H9 (cell line): ENCODE measurements around the gene PTBP3. TPM values are rescaled to one million over a fixed set of nuclear protein-coding genes. Genes with fewer than 3 reads are reported as not detected.

ENCODE experiments used
- DNase-seq: peaks from one replicate; pipeline ENCODE4 v3.0.0-alpha.2; 2017
- H2AFZ ChIP-seq: one replicate; pipeline ENCODE4 v1.6.1; 2013; ENCODE audit warnings: mild to moderate bottlenecking, low read length, control low read depth, moderate library complexity
- H2AK5ac ChIP-seq: 2 replicates; pipeline ENCODE4 v1.6.1; 2013; ENCODE audit warnings: low read length, control low read depth, mixed read lengths; ENCODE audit not compliant: insufficient read length
- H2BK120ac ChIP-seq: one replicate; pipeline ENCODE4 v1.6.1; 2013; ENCODE audit warnings: low read depth, mild to moderate bottlenecking, low read length, control low read depth, inconsistent platforms; ENCODE audit not compliant: poor library complexity, severe bottlenecking
- H2BK12ac ChIP-seq: 2 replicates; pipeline ENCODE4 v1.6.1; 2013; ENCODE audit warnings: low read length, control low read depth, mixed read lengths, low read depth; ENCODE audit not compliant: insufficient read length
- H2BK15ac ChIP-seq: 2 replicates; pipeline ENCODE4 v1.6.1; 2013; ENCODE audit warnings: low read depth, low read length, control low read depth
- H2BK20ac ChIP-seq: one replicate; pipeline ENCODE4 v1.6.1; 2013; ENCODE audit warnings: low read depth, mild to moderate bottlenecking, low read length, control low read depth, inconsistent platforms; ENCODE audit not compliant: poor library complexity, severe bottlenecking
- H2BK5ac ChIP-seq: 2 replicates; pipeline ENCODE4 v1.6.1; 2013; ENCODE audit warnings: low read length, control low read depth, mixed read lengths; ENCODE audit not compliant: insufficient read length
- H3K14ac ChIP-seq: 2 replicates; pipeline ENCODE4 v1.6.1; 2013; ENCODE audit warnings: low read length, control low read depth; ENCODE audit not compliant: insufficient read depth
- H3K18ac ChIP-seq: 2 replicates; pipeline ENCODE4 v1.6.1; 2013; ENCODE audit warnings: low read depth, mild to moderate bottlenecking, mixed read lengths, low read length, control low read depth; ENCODE audit not compliant: insufficient read length
- H3K23ac ChIP-seq: 2 replicates; pipeline ENCODE4 v1.6.1; 2013; ENCODE audit warnings: low read length, control low read depth, mixed read lengths, low read depth; ENCODE audit not compliant: insufficient read length
- H3K23me2 ChIP-seq: 2 replicates; pipeline ENCODE4 v1.6.1; 2013; ENCODE audit warnings: low read depth, mild to moderate bottlenecking, mixed read lengths, low read length, control low read depth; ENCODE audit not compliant: insufficient read length, poor library complexity, severe bottlenecking
- H3K27ac ChIP-seq: 2 replicates; pipeline ENCODE4 v1.5.1; 2013; ENCODE audit warnings: low read length, control low read depth, mixed read lengths, low read depth; ENCODE audit not compliant: insufficient read length
- H3K27me3 ChIP-seq: 2 replicates; pipeline ENCODE4 v1.6.1; 2013; ENCODE audit warnings: low read length, control low read depth, inconsistent platforms; ENCODE audit not compliant: insufficient read depth
- H3K4ac ChIP-seq: 2 replicates; pipeline ENCODE4 v1.6.1; 2013; ENCODE audit warnings: low read depth, mild to moderate bottlenecking, control low read depth, inconsistent platforms, low read length, moderate library complexity
- H3K4me1 ChIP-seq: 2 replicates; pipeline ENCODE4 v1.6.1; 2013; ENCODE audit warnings: low read length, control low read depth, inconsistent platforms; ENCODE audit not compliant: insufficient read depth
- H3K4me2 ChIP-seq: 2 replicates; pipeline ENCODE4 v1.6.1; 2013; ENCODE audit warnings: low read length, control low read depth, mixed read lengths; ENCODE audit not compliant: insufficient read length, insufficient read depth
- H3K56ac ChIP-seq: 2 replicates; pipeline ENCODE4 v1.6.1; 2013; ENCODE audit warnings: low read depth, mild to moderate bottlenecking, mixed read lengths, low read length, control low read depth; ENCODE audit not compliant: insufficient read length
- H3K79me1 ChIP-seq: 2 replicates; pipeline ENCODE4 v1.6.1; 2013; ENCODE audit warnings: low read depth, mild to moderate bottlenecking, moderate library complexity, low read length, control low read depth, inconsistent platforms; ENCODE audit not compliant: insufficient read depth, poor library complexity, severe bottlenecking
- H3K79me2 ChIP-seq: 2 replicates; pipeline ENCODE4 v1.6.1; 2013; ENCODE audit warnings: low read length, control low read depth, inconsistent platforms; ENCODE audit not compliant: insufficient read depth
- H3K9ac ChIP-seq: 2 replicates; pipeline ENCODE4 v1.6.1; 2013; ENCODE audit warnings: low read length, control low read depth, mixed read lengths; ENCODE audit not compliant: insufficient read length; ENCODE audit errors: extremely low read depth
- H3K9me3 ChIP-seq: one replicate; pipeline ENCODE4 v1.6.1; 2013; ENCODE audit warnings: low read depth, low read length, inconsistent platforms; ENCODE audit not compliant: control insufficient read depth
- H3T11ph ChIP-seq: one replicate; pipeline ENCODE4 v1.6.1; 2013; ENCODE audit warnings: mild to moderate bottlenecking, low read length, control low read depth, inconsistent platforms
- H4K20me1 ChIP-seq: one replicate; pipeline ENCODE4 v1.6.1; 2013; ENCODE audit not compliant: control insufficient read depth, insufficient read length, insufficient read depth
- H4K5ac ChIP-seq: 2 replicates; pipeline ENCODE4 v1.6.1; 2013; ENCODE audit warnings: low read depth, mild to moderate bottlenecking, mixed read lengths, low read length, control low read depth; ENCODE audit not compliant: insufficient read length
- H4K8ac ChIP-seq: replicated peaks from 2 replicates; pipeline ENCODE4 v1.6.1; 2013; ENCODE audit warnings: low read length, control low read depth, mixed read lengths, low read depth; ENCODE audit not compliant: insufficient read length
- H4K91ac ChIP-seq: 2 replicates; pipeline ENCODE4 v1.6.1; 2013; ENCODE audit warnings: low read depth, mild to moderate bottlenecking, moderate library complexity, mixed read lengths, low read length, control low read depth; ENCODE audit not compliant: insufficient read length
- H3K27ac Mint-ChIP-seq, 3 experiments: 2 replicates in 2 of 3; 3 replicates in 1 of 3; pipeline ENCODE4 v1.8.0; 2020 to 2021; ENCODE audit warnings: mixed read lengths in 3 of 3, mild to moderate bottlenecking in 1 of 3, moderate library complexity in 1 of 3
- H3K27me3 Mint-ChIP-seq: 2 replicates; pipeline ENCODE4 v1.8.0; 2021; ENCODE audit warnings: low read depth, mild to moderate bottlenecking, moderate library complexity, mixed read lengths
- H3K36me3 Mint-ChIP-seq, 3 experiments: 2 replicates in 2 of 3; 3 replicates in 1 of 3; pipeline ENCODE4 v1.8.0; 2020 to 2021; ENCODE audit warnings: low read depth in 3 of 3, mixed read lengths in 3 of 3; ENCODE audit not compliant: insufficient read depth in 1 of 3
- H3K4me1 Mint-ChIP-seq, 2 experiments: 2 replicates each; pipeline ENCODE4 v1.8.0; 2020; ENCODE audit warnings: mixed read lengths in 2 of 2
- H3K4me3 Mint-ChIP-seq, 2 experiments: 2 replicates in 1 of 2; 3 replicates in 1 of 2; pipeline ENCODE4 v1.8.0; 2020 to 2021; ENCODE audit warnings: mild to moderate bottlenecking in 2 of 2, mixed read lengths in 2 of 2, moderate library complexity in 1 of 2
- H3K9me3 Mint-ChIP-seq, 2 experiments: 2 replicates in 1 of 2; 3 replicates in 1 of 2; pipeline ENCODE4 v1.8.0; 2020; ENCODE audit warnings: mild to moderate bottlenecking in 2 of 2, mixed read lengths in 2 of 2, moderate library complexity in 1 of 2
- WGBS: extraction: QIAGEN DNeasy Blood & Tissue Kit; methylation state at CpG from one replicate; pipeline ENCODE4 v1.1.7; 2013; ENCODE audit warnings: missing lambda C conversion rate, low lambda C conversion rate, mixed read lengths; ENCODE audit not compliant: insufficient read length; ENCODE audit errors: extremely low coverage; 5-methylcytosine and 5-hydroxymethylcytosine counted together
- total RNA-seq: library from RNA; stranded (reverse); gene quantifications from 2 replicates; pipeline ENCODE4 v1.2.1, GENCODE V29; 2021
- TF ChIP-seq, protein P1 (sequence below): fragments of 200-600 bp; sonication (generic); conservative IDR thresholded peaks from 3 replicates; pipeline ENCODE4 v1.8.0; 2021; ENCODE audit warnings: antibody characterized with exemption, mild to moderate bottlenecking

Gene PTBP3
- total RNA-seq, 1 experiment from 2014 or later, result 89.5 TPM

DNA sequence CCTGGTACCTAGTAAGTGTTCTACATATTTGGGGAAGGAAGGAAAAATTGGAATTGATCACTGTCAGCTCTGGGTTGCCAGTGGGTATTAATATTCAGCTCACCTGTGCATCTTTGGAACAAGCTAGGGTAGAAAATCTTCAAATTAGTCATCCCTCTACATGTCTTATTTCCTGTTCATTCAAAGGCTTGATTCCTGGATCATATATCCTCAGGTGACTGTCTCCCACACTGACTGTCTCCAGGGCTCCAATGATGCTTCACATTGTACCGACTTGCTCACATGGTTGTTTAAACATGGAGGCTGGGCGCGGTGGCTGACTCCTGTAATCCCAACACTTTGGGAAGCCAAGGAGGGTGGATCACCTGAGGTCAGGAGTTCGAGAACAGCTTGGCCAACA is 146.7 kb downstream of the PTBP3 start:
- Histone ChIP-seq H3K27me3 (no peaks in the 10 kb centered on the region), H3K4ac (no peak overlapping the region), H3K79me2 (0 out of 2 replicates have a peak, but pooled peaks cover 2% of the 10 kb centered on the region), H3K14ac (no peak overlapping the region), H2AK5ac (no peak overlapping the region), H3K4me1 (no peaks in the 10 kb centered on the region), H2BK120ac (no peak overlapping the region), H3K23me2 (no peaks in the 10 kb centered on the region), H2BK20ac (no peak overlapping the region), H4K20me1 (no peaks in the 10 kb centered on the region), H3K79me1 (no peaks in the 10 kb centered on the region), H2BK12ac (no peak overlapping the region), H2AFZ (no peak overlapping the region), H4K8ac (no peak overlapping the region), H3K23ac (no peak overlapping the region), H3K56ac (no peak overlapping the region), H3K4me2 (no peak overlapping the region), H3K27ac (no peak overlapping the region), H2BK5ac (no peak overlapping the region), H3K9ac (no peak overlapping the region), H3K18ac (no peak overlapping the region), H3T11ph (no peak overlapping the region), H4K5ac (no peak overlapping the region), H2BK15ac (no peak overlapping the region), H4K91ac (no peak overlapping the region), H3K9me3 (no peaks in the 10 kb centered on the region)
- Mint-ChIP-seq H3K27ac (no peak overlapping the region), H3K4me3 (no peak overlapping the region), H3K27me3 (no peaks in the 10 kb centered on the region), H3K9me3 (peaks cover 0 to 4% of the 10 kb centered on the region in 2 experiments; a peak in 2 of 5 replicates), H3K36me3 (peaks cover 0 to 11% (median 3%) of the 10 kb centered on the region in 3 experiments; a peak in 2 of 7 replicates), H3K4me1 (peaks cover 8 to 9% of the 10 kb centered on the region in 2 experiments)
- no peak for DNase-seq
- TF ChIP-seq, protein P1, sequence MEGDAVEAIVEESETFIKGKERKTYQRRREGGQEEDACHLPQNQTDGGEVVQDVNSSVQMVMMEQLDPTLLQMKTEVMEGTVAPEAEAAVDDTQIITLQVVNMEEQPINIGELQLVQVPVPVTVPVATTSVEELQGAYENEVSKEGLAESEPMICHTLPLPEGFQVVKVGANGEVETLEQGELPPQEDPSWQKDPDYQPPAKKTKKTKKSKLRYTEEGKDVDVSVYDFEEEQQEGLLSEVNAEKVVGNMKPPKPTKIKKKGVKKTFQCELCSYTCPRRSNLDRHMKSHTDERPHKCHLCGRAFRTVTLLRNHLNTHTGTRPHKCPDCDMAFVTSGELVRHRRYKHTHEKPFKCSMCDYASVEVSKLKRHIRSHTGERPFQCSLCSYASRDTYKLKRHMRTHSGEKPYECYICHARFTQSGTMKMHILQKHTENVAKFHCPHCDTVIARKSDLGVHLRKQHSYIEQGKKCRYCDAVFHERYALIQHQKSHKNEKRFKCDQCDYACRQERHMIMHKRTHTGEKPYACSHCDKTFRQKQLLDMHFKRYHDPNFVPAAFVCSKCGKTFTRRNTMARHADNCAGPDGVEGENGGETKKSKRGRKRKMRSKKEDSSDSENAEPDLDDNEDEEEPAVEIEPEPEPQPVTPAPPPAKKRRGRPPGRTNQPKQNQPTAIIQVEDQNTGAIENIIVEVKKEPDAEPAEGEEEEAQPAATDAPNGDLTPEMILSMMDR, result no peak
- WGBS, result no CpG with 5 or more reads among the region's 4 CpGs
